Progenitor cell of endocrine pancreas (in vitro differentiated cells): ENCODE measurements around the gene PRDM16. TPM values are rescaled to one million over a fixed set of nuclear protein-coding genes. Genes with fewer than 3 reads are reported as not detected.
A peak's percentile ranks its signal among the peaks of the same experiment; 100 is the strongest.

Experiments used
- DNase-seq: peaks from one replicate; pipeline ENCODE4 v3.0.0; 2021; ENCODE audit warnings: low spot score; ENCODE audit not compliant: unreplicated experiment
- H3K27ac Mint-ChIP-seq: 2 replicates; pipeline ENCODE4 v1.8.0; 2021; ENCODE audit warnings: mild to moderate bottlenecking, moderate library complexity, mixed read lengths
- H3K27me3 Mint-ChIP-seq: 2 replicates; pipeline ENCODE4 v1.8.0; 2021; ENCODE audit warnings: mixed read lengths
- H3K36me3 Mint-ChIP-seq: 2 replicates; pipeline ENCODE4 v1.8.0; 2022; ENCODE audit warnings: mixed read lengths; ENCODE audit not compliant: insufficient read depth
- H3K4me1 Mint-ChIP-seq: 2 replicates; pipeline ENCODE4 v1.8.0; 2021; ENCODE audit warnings: low read depth, mixed read lengths
- H3K4me3 Mint-ChIP-seq: 2 replicates; pipeline ENCODE4 v1.8.0; 2021; ENCODE audit warnings: low read depth, mild to moderate bottlenecking, moderate library complexity, mixed read lengths
- H3K9me3 Mint-ChIP-seq: 2 replicates; pipeline ENCODE4 v1.8.0; 2021; ENCODE audit warnings: low read depth, mixed read lengths
- total RNA-seq: library from RNA; stranded (reverse); gene quantifications from 2 replicates; pipeline ENCODE4 v1.2.1, GENCODE V29; 2021
- TF ChIP-seq, protein P1 (sequence below): fragments of 200-600 bp; sonication (generic); IDR thresholded peaks from one replicate; pipeline ENCODE4 v1.5.0; 2021; ENCODE audit warnings: antibody characterized with exemption, mild to moderate bottlenecking; ENCODE audit not compliant: unreplicated experiment

The PRDM16 gene
- total RNA-seq, 1 donor from 2014 or later: 69.1 TPM

- Mint-ChIP-seq H3K36me3 (peaks cover 4% of the 10 kb centered on the region), H3K27me3 (no peaks in the 10 kb centered on the region)
- TF ChIP-seq, protein P1, sequence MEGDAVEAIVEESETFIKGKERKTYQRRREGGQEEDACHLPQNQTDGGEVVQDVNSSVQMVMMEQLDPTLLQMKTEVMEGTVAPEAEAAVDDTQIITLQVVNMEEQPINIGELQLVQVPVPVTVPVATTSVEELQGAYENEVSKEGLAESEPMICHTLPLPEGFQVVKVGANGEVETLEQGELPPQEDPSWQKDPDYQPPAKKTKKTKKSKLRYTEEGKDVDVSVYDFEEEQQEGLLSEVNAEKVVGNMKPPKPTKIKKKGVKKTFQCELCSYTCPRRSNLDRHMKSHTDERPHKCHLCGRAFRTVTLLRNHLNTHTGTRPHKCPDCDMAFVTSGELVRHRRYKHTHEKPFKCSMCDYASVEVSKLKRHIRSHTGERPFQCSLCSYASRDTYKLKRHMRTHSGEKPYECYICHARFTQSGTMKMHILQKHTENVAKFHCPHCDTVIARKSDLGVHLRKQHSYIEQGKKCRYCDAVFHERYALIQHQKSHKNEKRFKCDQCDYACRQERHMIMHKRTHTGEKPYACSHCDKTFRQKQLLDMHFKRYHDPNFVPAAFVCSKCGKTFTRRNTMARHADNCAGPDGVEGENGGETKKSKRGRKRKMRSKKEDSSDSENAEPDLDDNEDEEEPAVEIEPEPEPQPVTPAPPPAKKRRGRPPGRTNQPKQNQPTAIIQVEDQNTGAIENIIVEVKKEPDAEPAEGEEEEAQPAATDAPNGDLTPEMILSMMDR: no peak
These were observed 286.1 kb downstream of the PRDM16 start for GRCh38 chr1:3355089-3355488.

DNA sequence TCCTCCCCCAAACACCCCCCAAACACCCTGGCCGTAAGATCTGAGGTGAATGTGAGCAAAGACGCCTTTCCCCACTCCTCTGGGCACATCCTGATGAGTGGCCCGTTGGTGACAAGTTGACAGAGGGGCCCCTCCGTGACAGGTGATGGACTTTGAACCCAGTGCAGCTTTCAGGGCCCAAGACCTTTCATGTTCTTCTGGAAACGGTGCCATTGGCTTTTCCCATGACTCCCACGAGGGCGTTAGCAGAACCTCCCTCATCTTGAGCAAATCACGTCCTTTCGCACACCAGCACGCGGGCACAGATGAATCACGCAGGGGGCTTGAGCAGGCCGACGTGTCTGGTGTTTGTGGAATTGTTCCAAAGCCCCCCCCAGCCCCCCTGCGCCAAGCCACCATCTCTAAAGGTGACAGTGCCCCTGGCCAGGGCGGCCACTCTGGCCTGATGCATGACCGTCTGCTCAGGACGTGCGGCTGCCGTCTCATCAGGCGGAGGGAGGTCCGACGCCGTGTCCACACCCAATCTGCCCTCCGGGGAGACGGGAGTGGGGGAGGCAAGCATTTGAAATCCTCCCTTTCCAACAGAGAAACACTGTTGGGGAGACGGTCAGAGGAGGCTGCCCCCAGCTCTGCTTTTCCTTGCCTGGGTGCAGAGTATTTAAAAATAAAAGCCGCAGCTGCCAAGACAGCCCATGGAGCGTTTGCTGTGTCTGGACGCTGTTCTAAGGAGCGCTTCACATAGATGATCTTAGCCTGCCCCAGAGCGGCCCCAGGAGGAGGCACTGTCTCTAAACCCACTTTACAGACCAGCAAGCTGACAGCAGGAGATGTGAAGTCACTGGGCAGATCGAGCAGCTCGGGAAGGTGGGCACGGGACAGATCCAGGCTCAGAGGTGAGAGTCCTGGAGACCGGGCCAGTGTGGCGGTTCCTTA lies 287.2 kb downstream of the PRDM16 start:
- TF ChIP-seq, protein P1: no peak
- H3K27me3 Mint-ChIP-seq: no peaks in the 10 kb centered on the region
- DNase-seq: no peak
- H3K4me3 Mint-ChIP-seq: peak overlapping the region; percentile 21
- H3K4me1 Mint-ChIP-seq: peaks cover 45% of the 10 kb centered on the region
- no peaks in the 10 kb centered on the region for H3K9me3 Mint-ChIP-seq
- H3K36me3 Mint-ChIP-seq: peaks cover 4% of the 10 kb centered on the region
- peak overlapping the region; percentile 45 for H3K27ac Mint-ChIP-seq

More at GRCh38 chr1:3355089-3355488, 286.1 kb downstream of the PRDM16 start:
- Mint-ChIP-seq H3K27ac (peak overlapping the region; percentile 29), H3K4me3 (no peak overlapping the region), H3K4me1 (peaks cover 45% of the 10 kb centered on the region), H3K9me3 (no peaks in the 10 kb centered on the region)
- no peak for DNase-seq

DNA sequence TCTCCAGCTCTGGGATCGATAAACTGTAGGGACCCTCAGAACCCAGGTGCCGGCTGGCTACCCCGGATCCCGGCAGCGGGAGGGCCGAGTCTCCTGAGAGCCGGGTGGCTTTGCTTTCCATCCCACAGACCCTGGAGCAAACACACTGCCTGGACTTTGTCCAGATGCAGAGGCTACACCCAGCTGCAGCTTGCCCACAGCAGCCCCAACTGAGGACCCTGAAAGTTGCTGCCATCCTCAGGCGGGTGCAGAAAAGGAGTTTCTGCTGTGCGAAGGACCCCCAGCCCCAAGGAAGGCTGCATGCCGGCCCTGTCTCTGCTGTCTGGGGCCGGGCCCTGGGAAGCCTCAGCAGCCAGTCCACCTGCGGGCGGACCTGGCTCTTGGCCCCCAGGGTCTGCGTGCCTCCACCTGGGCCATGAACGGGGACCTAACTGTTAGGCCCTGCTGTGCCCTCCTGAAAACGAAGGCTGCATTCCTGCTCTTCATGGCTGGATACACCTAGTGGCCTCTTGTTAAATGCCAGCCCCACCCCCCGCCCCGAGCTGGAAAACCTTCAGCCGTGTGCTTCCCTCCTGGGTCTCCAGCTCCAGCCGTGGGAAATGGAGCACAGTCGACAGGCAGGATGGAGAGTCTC lies 287.9 kb downstream of the PRDM16 start:
- peaks cover 6% of the 10 kb centered on the region for H3K36me3 Mint-ChIP-seq
- no peaks in the 10 kb centered on the region for H3K9me3 Mint-ChIP-seq
- TF ChIP-seq, protein P1: peak; percentile 13
- no peak for DNase-seq
- H3K4me3 Mint-ChIP-seq: no peak overlapping the region
- peak overlapping the region; percentile 45 for H3K27ac Mint-ChIP-seq
- H3K27me3 Mint-ChIP-seq: no peaks in the 10 kb centered on the region
- H3K4me1 Mint-ChIP-seq: peaks cover 44% of the 10 kb centered on the region

- H3K27ac Mint-ChIP-seq: no peak overlapping the region
- H3K27me3 Mint-ChIP-seq: no peaks in the 10 kb centered on the region
These were observed 288.7 kb downstream of the PRDM16 start for GRCh38 chr1:3357526-3358297.

More at GRCh38 chr1:3357526-3358297, 288.7 kb downstream of the PRDM16 start:
- H3K4me1 Mint-ChIP-seq: peaks cover 36% of the 10 kb centered on the region
- TF ChIP-seq, protein P1: no peak
- H3K4me3 Mint-ChIP-seq: no peak overlapping the region
- DNase-seq: no peak
- peaks cover 8% of the 10 kb centered on the region for H3K36me3 Mint-ChIP-seq
- no peaks in the 10 kb centered on the region for H3K9me3 Mint-ChIP-seq
